K562 (cell line): ENCODE measurements around the gene BCAN. TPM values are rescaled to one million over a fixed set of nuclear protein-coding genes. Genes with fewer than 3 reads are reported as not detected.

Experiments
- ATAC-seq: fragments of 200-7000 bp; cut with Tn5 transposase; 3 replicates; pipeline ENCODE4 v1.9.1; 2020; ENCODE audit warnings: moderate library complexity
- BruUV-seq: library from RNA; stranded (reverse); fragments of 400-500 nt; replicated peaks from 2 replicates; lab custom pipeline; 2021; lab: Mats Ljungman, UMichigan
- CTCF ChIA-PET: fragments of 300-600 bp; formaldehyde crosslinking; extraction: SDS; loops from one replicate; lab custom pipeline; 2021; ENCODE audit warnings: low intra/inter-chr PET ratio; lab: Yijun Ruan, JAX
- POLR2A ChIA-PET: fragments of 300-600, 350-650 bp; sonication (Branson Sonifier 250); formaldehyde crosslinking; extraction: SDS; loops from one replicate; lab custom pipeline; 2021; ENCODE audit warnings: antibody characterized with exemption, inconsistent platforms; lab: Yijun Ruan, JAX
- DNase-seq, 4 experiments: peaks; one replicate each; pipeline versions ENCODE4 v3.0.0 to v3.0.0-alpha.2; 2011 to 2018; ENCODE audit warnings: low spot score in 3 of 4, mixed read lengths in 3 of 4; ENCODE audit errors: extremely low read depth in 1 of 4
- FAIRE-seq: peaks from 2 replicates; lab custom pipeline; 2011; peaks lifted over from hg19 to GRCh38; lab: Jason Lieb, UNC
- H2AFZ ChIP-seq: 2 replicates; pipeline ENCODE4 v1.6.0; 2011; ENCODE audit warnings: low read depth, low read length, control low read depth, inconsistent platforms
- H3K27ac ChIP-seq: fragments of 200-600 bp; 3 replicates; pipeline ENCODE4 v1.8.0; 2011; ENCODE audit warnings: low read depth, mild to moderate bottlenecking, control low read depth, inconsistent platforms, low read length, moderate library complexity, mixed read lengths; ENCODE audit errors: extremely low read depth
- H3K27me3 ChIP-seq, 2 experiments: fragments of 300-600 bp in 1 of 2; 2 replicates in 1 of 2; 3 replicates in 1 of 2; pipeline versions ENCODE4 v1.6.0 to v1.8.0; 2011; ENCODE audit warnings: inconsistent platforms in 2 of 2, low read length in 2 of 2, mild to moderate bottlenecking in 1 of 2, mixed read lengths in 1 of 2, moderate library complexity in 1 of 2; ENCODE audit not compliant: control insufficient read depth in 2 of 2, insufficient read depth in 2 of 2
- H3K36me3 ChIP-seq: fragments of 300-600 bp; 3 replicates; pipeline ENCODE4 v1.8.0; 2011; ENCODE audit warnings: mild to moderate bottlenecking, low read length, inconsistent platforms; ENCODE audit not compliant: control insufficient read depth, insufficient read depth
- H3K4me1 ChIP-seq, 2 experiments: fragments of 200-600 bp in 1 of 2; replicated peaks in 1 of 2; 2 replicates in 1 of 2; 3 replicates in 1 of 2; pipeline versions ENCODE4 v1.5.1 to v1.8.0; 2011; ENCODE audit warnings: inconsistent platforms in 2 of 2, low read length in 2 of 2, mild to moderate bottlenecking in 1 of 2, mixed read lengths in 1 of 2, moderate library complexity in 1 of 2; ENCODE audit not compliant: control insufficient read depth in 2 of 2, insufficient read depth in 2 of 2
- H3K4me2 ChIP-seq: 2 replicates; pipeline ENCODE4 v1.6.1; 2011; ENCODE audit warnings: low read length, control low read depth, inconsistent platforms, mixed read lengths; ENCODE audit not compliant: insufficient read depth
- H3K4me3 ChIP-seq: fragments of 200-600 bp; sonication (generic), shearing (Covaris generic); 2 replicates; pipeline ENCODE4 v1.5.1; 2016; ENCODE audit warnings: control low read depth, inconsistent platforms
- H3K79me2 ChIP-seq: fragments of 200-600 bp; 3 replicates; pipeline ENCODE4 v1.8.0; 2011; ENCODE audit warnings: low read length, inconsistent platforms; ENCODE audit not compliant: control insufficient read depth, insufficient read depth
- H3K9ac ChIP-seq, 2 experiments: 2 replicates each; pipeline versions ENCODE4 v1.6.0 to v1.6.1; 2011; ENCODE audit warnings: low read depth in 2 of 2, low read length in 2 of 2, control low read depth in 1 of 2, inconsistent platforms in 1 of 2, mild to moderate bottlenecking in 1 of 2, mixed read lengths in 1 of 2; ENCODE audit not compliant: insufficient read depth in 1 of 2
- H3K9me1 ChIP-seq: one replicate; pipeline ENCODE4 v1.6.0; 2011; ENCODE audit warnings: inconsistent platforms, mild to moderate bottlenecking, low read length, moderate library complexity; ENCODE audit not compliant: control insufficient read depth, insufficient read depth
- H3K9me3 ChIP-seq: replicated peaks from 2 replicates; pipeline ENCODE4 v1.5.1; 2011; ENCODE audit warnings: low read depth, low read length, inconsistent platforms; ENCODE audit not compliant: control insufficient read depth, insufficient read depth
- H4K20me1 ChIP-seq: replicated peaks from 2 replicates; pipeline ENCODE4 v1.6.1; 2011; ENCODE audit warnings: low read length, inconsistent platforms, mixed read lengths; ENCODE audit not compliant: control insufficient read depth, insufficient read depth
- CREBBP ChIP-seq: IDR thresholded peaks from one replicate; pipeline ENCODE4 v1.6.1; 2012; ENCODE audit warnings: low read depth, mild to moderate bottlenecking, control low read depth, inconsistent platforms, low read length
- FOXJ2 ChIP-seq: fragments of 200-800 bp; sonication (Bioruptor generic); IDR thresholded peaks from 2 replicates; pipeline ENCODE4 v1.6.1; 2016; ENCODE audit warnings: missing genetic modification characterization, missing compliant biosample characterization
- GTF2F1 ChIP-seq: IDR thresholded peaks from 2 replicates; pipeline ENCODE4 v1.6.1; 2011; ENCODE audit warnings: low read depth, low read length, improper control_type of control experiment
- GTF3C2 ChIP-seq: IDR thresholded peaks from 3 replicates; pipeline ENCODE4 v1.6.1; 2011; ENCODE audit warnings: borderline replicate concordance, mild to moderate bottlenecking, moderate library complexity; ENCODE audit not compliant: insufficient read length; ENCODE audit errors: extremely low read depth
- KDM2B ChIP-seq: fragments of 250-450 bp; sonication (Bioruptor Pico); IDR thresholded peaks from 2 replicates; pipeline ENCODE4 v1.8.0; 2021; ENCODE audit warnings: mild to moderate bottlenecking, moderate library complexity
- NRF1 ChIP-seq, 2 experiments: fragments of 450-650 bp; IDR thresholded peaks in 1 of 2; conservative IDR thresholded peaks in 1 of 2; 2 replicates each; pipeline ENCODE4 v1.6.1; 2014; ENCODE audit warnings: mild to moderate bottlenecking in 2 of 2
- RAD21 ChIP-seq, 2 experiments: fragments of 250-450 bp in 1 of 2; fragments of 450-650 bp in 1 of 2; sonication (Bioruptor Pico) in 1 of 2; formaldehyde crosslinking in 1 of 2; IDR thresholded peaks in 1 of 2; conservative IDR thresholded peaks in 1 of 2; 2 replicates each; pipeline versions ENCODE4 v1.4.0 to v1.8.0; 2020 to 2022; ENCODE audit warnings: mild to moderate bottlenecking in 2 of 2, moderate library complexity in 1 of 2
- SAP30 ChIP-seq: fragments of 200-600 bp; sonication (generic); IDR thresholded peaks from 2 replicates; pipeline ENCODE4 v1.6.1; 2012; ENCODE audit warnings: borderline replicate concordance, low read depth, mild to moderate bottlenecking, moderate library complexity, low read length, control low read depth, inconsistent platforms; ENCODE audit not compliant: insufficient read depth, poor library complexity, severe bottlenecking
- THRB ChIP-seq: fragments of 450-650 bp; formaldehyde crosslinking; conservative IDR thresholded peaks from 2 replicates; pipeline ENCODE4 v1.4.0; 2022; ENCODE audit warnings: mild to moderate bottlenecking, missing genetic modification characterization
- ZNF398 ChIP-seq: fragments of 250-450 bp; sonication (Bioruptor Pico); IDR thresholded peaks from 2 replicates; pipeline ENCODE4 v1.8.0; 2021; ENCODE audit warnings: moderate library complexity, mild to moderate bottlenecking, inconsistent platforms
- ZNF518B ChIP-seq: fragments of 250-450 bp; sonication (Bioruptor Pico); IDR thresholded peaks from 2 replicates; pipeline ENCODE4 v1.5.0; 2021; ENCODE audit warnings: mild to moderate bottlenecking, moderate library complexity
- WGBS: fragments of 100-300 bp; shearing (Covaris generic); methylation state at CpG from one replicate; pipeline ENCODE4 v1.1.6; 2016; ENCODE audit warnings: low coverage, mixed read lengths; ENCODE audit not compliant: insufficient coverage; ENCODE audit errors: missing lambda C conversion rate; 5-methylcytosine and 5-hydroxymethylcytosine counted together
- in situ Hi-C: fragments of 300-500 bp; cut with MboI; formaldehyde crosslinking; loops from 4 replicates; pipeline ENCODE4 v1.15.0; 2018; ENCODE audit warnings: inconsistent platforms, mixed read lengths
- intact Hi-C: fragments of 100-400 bp; cut with micrococcal nuclease; formaldehyde crosslinking; loops from 2 replicates; pipeline ENCODE4 v1.14.2; 2022
- polyA plus RNA-seq, 8 experiments: library from polyadenylated mRNA; depleted of rRNA in 4 of 8; stranded (reverse) in 5 of 8; unstranded in 3 of 8; fragments of >200 nt; fragmentation: Nextera tagmentation in 2 of 8; fragmentation: Illumina TruSeq in 1 of 8; extraction: Ambion mirVana in 2 of 8; extraction: Trizol in 1 of 8; gene quantifications; 2 replicates each; pipeline versions ENCODE4 v1.2.1 to v1.2.3, GENCODE V29; 2011 to 2014; ENCODE audit warnings: inconsistent platforms in 1 of 8, missing spikeins in 1 of 8
- total RNA-seq, 7 experiments: library from RNA; depleted of rRNA in 6 of 7; stranded (reverse); fragments of >200 nt in 6 of 7; fragmentation: Illumina TruSeq in 2 of 7; extraction: Trizol in 2 of 7; gene quantifications; 2 replicates each; pipeline versions ENCODE4 v1.2.1 to v1.2.3, GENCODE V29; 2011 to 2021; ENCODE audit warnings: low replicate concordance in 1 of 7

The BCAN gene
- total and polyA plus RNA-seq, 9 of the 15 experiments (the other 6 are each of a cell fraction or from before 2014, with no cell fraction given), result 0.04 to 0.33 (median 0.14) TPM; not detected in 5

- Histone ChIP-seq H3K9ac (peak overlapping the region in 1 of 2 experiments; percentile 29; a peak in 1 of 4 replicates), H3K4me3 (no peak overlapping the region), H3K79me2 (no peaks in the 10 kb centered on the region), H2AFZ (no peak overlapping the region), H3K27ac (no peak overlapping the region), H3K36me3 (no peaks in the 10 kb centered on the region), H3K4me1 (peaks cover 15 to 36% of the 10 kb centered on the region in 2 experiments; a peak in 4 of 5 replicates), H4K20me1 (no peaks in the 10 kb centered on the region), H3K9me3 (no peaks in the 10 kb centered on the region), H3K27me3 (no peaks in the 10 kb centered on the region), H3K9me1 (no peaks in the 10 kb centered on the region), H3K4me2 (no peak overlapping the region)
- no peak for DNase-seq
- CTCF ChIA-PET, result interaction anchor here (4.4 kb wide), 1 partner anchor 14 kb away, joined by 64 read pairs; no protein-coding TSS in a partner anchor
- POLR2A ChIA-PET, result interaction anchor here (0.7 to 1.6 kb wide), 3 partner anchors 14 to 41 kb away, joined by 3 to 10 read pairs (median 4); no protein-coding TSS in a partner anchor
- WGBS, result 79% methylated on average over 4 of the region's 4 CpGs
- in situ Hi-C loops (no loop called here), intact Hi-C loops (no loop called here)
- no peak for ATAC-seq
- no TSS peak for BruUV-seq
- FAIRE-seq, result no peak
- TF ChIP-seq KDM2B, result no peak
- no peak for TF ChIP-seq THRB (CRISPR knock-in tag)
- TF ChIP-seq GTF2F1, result no peak
- no peak for TF ChIP-seq CREBBP
- no peak for TF ChIP-seq NRF1 (conservative IDR thresholded peaks at IDR 0.05 in 1 of 2, IDR thresholded peaks at IDR 0.05 in 1 of 2)
- TF ChIP-seq ZNF398, result no peak
- no peak for TF ChIP-seq SAP30
- TF ChIP-seq RAD21 (CRISPR knock-in tag; conservative IDR thresholded peaks at IDR 0.05 in 1 of 2, IDR thresholded peaks at IDR 0.05 in 1 of 2), result no peak
- TF ChIP-seq FOXJ2, result no peak
- TF ChIP-seq GTF3C2, result no peak
- no peak for TF ChIP-seq ZNF518B (CRISPR knock-in tag)
Observed at GRCh38 chr1:156703336-156703735, 61.4 kb downstream of the BCAN start.
